NCI-H526 (cell line): ENCODE results near the gene NR5A2.

Experiments used
- DNase-seq, 2 experiments: peaks; one replicate each; lab custom pipeline; 2025; lab: John Stamatoyannopoulos, UW

The NR5A2 gene

DNA sequence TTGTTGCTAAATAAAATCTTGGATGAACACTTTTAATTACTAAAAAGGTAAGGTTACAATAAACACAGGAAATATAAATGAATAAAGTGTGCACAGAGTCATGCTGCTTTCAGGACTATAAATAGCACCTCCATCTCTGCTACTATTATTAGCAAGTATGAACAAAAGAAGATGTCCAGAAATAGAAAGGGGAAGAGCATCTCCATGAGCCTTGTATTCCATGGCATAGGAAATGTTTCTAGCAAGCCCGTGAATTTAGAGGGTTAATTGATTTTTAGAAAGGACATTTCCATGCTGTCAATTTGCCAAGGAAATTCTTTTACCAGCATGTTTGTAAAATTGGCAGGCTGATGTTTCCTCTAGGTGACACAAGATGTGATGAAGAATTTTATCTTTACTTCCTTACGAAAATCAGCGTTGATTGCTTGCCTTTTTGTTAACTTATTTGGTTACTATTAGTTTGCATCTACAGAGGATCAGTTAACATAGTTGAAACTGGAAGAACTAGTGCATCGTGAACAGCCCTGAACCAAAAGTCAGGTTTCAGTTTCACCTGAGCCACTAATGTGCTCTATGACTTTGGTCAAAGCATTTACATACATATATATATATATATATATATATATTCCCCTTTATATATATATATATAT, 45.3 kb downstream of the NR5A2 start:
- DNase-seq, result peak in 1 of 2 experiments; percentile 10

DNA sequence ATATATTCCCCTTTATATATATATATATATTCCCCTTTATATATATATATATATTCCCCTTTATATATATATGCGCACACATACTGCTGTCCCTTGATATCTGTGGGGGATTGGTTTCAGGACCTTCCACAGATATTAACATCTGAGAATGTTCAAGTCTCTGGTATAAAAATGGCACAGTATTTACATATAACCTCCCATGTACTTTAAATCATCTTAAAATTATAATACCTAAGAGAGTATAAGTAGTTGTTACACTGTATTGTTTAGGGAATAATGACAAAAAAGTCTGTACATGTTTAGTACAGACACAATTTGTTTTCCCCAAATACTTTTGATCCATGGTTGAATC, 45.8 kb downstream of the NR5A2 start:
- no peak for DNase-seq

DNA sequence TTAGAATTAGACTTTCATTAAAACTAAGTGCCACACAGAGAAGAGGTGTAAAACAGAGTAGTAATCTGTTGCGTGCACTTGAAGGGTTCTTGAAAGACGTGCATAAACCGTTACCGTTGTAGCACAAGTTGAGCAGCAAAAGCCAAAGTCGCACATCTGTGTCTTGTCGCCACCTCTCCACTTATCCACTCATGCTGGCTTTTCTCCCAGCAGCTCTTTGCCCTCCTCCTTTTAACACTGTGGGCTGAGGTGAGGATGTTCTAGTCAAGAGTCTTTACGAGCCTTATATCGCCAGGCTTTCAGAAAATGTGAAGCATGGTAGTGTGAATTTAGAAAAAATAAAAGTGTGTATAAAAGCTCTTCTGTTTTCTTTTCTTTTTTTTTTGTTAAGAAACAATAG, 48.0 kb downstream of the NR5A2 start:
- no peak for DNase-seq

DNA sequence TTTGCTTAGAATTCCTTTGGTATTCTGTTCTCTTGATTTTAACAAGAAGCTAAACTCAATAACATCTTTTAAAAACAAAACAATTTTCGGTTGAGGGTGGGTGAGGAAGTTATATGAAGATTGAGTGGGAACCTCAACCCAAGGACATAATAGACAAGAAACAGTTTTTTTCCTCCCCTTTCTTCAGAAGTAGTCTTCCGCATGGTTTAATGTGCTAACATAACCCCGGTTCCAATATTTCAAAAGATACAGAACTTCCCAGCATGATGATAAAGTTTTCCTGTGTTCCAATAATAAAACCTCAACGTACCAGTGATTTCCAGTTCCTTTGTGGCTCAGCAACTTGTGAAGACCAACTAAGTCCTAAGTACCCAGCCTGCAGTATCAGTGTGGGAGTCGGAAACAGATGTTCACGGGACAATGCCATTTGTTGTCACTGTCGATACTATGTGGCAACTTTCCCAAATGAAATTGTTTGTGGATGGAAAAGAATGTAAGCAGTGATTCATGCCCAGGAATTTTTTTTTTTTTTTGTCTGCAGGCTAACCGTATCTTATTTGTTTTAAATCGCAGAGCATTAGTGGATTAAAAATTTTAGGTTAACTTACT, 48.5 kb downstream of the NR5A2 start:
- no peak for DNase-seq

DNA sequence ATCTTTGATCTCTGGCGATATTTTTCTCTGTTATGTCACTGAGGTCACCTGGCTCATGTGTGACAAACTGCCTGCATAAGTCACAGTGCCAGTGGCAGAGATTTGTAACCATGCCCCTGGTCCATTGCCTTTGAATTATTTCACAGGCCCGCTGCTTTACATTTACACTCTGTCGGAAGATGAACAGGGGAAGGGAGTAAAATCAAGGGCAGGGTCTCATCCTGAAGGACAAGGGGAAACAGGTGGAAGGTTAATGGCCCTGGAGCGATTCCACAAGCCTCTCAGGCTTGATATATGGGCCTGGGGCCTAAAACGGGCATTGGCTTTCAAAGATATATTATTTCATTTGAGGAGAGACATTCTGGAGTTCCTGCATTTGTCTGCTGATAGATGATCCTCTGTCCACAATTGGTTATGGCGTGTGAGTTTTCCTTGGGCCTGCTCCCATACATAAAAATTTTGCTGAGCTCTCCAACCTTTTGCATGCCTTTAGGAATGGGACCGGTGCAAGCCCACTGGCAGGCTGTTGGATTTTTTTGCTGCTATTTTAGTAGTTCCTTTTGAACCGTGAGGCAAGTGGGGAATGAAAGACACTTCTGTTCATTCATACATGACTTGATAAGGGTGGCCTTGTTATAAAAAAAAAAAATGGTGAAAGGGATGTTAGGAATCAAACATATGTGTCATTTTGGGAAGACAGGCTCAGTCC, 51.9 kb downstream of the NR5A2 start:
- no peak for DNase-seq

DNA sequence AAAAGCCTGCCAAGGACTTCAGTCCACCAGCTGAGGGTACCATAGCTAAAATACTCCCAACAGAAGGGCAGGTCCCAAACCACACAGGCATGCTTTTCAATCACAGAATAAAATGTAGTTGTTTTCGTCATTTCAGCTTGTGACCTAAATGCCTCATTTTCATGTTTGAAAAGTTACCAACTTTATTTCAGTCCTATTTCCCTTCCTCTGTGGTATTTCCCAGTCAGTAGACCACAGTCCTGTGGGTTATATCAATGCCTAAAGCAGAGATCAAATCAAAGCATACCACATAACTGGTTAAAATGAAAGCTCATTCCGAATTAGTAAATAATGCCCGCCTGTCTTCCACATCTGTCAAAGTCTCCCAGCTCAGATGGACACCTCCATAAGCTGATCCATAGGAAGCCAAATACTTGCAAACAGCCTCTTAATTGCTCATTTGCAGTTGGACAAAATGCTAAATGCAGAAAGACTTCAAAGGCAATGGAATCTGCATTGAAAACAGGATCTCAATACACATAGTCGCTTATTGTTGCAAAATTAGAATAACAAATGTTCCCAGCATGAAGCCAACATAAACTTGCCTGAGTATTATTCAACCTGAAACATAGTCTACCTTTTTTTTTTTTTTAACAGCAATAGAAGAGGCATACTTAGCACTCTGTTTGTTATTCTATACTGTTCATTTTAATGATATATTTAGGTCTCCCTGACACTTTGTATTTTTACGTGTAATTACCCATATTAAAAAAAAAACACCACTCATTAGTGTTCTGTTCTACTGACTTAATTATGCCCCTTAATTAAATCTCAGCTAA, 53.9 kb downstream of the NR5A2 start:
- DNase-seq, result peak in 1 of 2 experiments; percentile 23

DNA sequence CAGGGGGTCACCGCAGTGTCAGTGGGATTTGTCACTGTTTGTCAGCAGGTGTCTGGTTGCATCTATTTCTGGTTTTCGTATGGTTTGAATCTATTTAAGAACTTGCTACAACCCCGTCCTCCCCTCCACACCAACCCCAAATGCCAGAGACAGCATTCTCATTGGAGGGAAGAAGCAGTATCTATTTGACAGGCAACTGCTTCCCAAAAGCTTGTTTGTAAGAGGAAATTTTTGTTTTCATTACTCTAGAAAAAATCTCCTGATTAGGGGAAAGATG, 54.4 kb downstream of the NR5A2 start:
- no peak for DNase-seq

DNA sequence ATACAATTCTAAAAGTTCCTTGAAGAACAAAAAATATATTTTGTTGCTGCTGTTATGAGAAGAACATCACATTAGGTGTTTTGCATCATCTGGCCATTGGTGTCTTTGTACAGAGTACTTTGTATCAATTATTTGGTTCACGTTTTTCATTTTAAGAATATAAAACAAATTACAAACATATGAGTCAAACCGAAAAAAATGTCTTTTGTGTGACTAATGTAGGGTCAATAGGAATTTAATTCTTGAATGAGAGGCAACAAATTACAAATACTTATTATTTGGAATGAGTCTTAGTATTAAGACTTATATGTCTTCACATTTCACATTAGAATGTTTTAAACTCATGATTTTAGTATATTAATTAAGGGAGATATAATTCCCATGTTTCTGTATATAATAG, 54.8 kb downstream of the NR5A2 start:
- no peak for DNase-seq

DNA sequence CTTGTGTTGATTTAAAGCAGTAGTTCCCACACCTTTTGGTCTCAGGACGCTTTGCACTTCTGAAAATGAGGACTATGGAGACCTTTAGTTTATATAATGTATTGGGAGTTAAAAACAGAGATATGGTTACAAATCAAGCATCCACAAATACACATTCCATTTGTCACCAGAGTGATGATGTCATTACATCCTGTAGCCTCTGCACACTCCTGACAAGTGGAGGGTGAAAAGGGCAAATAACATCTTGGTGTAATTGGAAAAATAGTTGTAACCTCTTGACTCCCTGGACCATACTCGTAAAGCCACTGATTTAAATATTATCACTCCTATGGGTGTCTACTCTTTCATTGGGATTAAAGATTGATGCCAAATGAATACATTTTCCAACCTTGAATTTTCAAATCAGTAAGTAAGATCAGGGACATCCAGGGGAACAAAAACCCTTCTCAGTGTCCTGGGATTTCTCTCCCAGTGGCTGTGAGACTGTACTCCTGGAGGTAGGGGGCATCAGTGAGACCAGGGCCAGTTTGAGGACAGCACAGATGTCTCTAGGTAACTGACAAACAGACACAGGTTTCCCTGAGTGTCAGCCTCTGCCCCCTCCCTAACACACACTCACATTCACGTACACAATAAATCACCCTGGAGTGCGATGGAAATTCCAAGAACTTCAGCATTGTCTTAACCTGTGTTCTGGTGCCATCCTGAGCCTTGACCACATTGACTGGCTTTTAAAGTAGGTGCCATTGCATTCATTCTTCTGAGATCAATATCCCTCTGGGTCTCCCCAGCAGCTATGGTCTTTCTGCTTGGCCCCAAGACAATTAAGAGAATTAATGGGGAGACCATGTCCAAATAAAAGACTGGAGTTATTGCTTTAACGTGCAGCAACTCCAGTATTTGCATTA, 63.0 kb downstream of the NR5A2 start:
- DNase-seq, result no peak

DNA sequence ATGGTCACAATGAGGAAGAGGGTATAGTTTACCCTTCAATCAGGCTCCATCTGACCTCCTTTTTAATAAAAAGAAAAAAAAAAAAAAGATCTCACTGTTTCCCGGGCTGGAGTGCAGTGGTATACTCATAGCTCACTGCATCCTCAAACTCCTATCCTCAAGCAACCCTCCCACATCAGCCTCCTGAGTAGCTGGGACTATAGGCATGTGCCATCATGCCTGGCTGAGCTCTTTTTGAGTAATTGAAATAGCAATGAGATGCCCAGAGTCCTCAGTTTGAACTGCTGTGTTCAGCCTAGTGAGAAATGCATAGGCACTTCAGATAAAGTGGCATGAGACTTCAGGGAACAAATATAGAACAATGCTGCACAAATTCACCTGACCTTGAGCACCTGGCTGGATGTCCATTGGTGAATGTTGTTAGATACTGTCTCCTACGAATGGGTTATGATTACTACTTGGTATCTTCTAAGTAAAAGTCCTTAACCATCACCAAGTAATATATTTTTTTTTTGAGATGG, 67.6 kb downstream of the NR5A2 start:
- DNase-seq, result no peak

DNA sequence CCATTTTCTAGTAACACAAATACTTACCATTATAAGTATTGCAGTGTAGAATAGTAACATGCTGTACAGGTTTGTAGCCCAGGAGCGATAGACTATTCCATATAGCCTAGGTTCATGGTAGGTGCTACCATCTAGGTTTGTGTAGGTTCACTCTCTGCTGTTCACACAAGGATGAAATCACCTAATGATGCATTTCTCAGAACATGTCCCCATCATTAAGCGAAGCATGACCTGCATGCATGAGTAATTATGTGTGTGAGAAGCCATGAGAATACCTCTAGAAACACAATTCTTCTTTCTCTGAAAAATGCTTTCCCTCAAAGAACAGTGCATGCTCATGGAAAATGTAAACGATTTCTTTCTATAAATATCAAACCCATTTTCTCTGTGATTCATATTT, 69.3 kb downstream of the NR5A2 start:
- DNase-seq, result no peak

DNA sequence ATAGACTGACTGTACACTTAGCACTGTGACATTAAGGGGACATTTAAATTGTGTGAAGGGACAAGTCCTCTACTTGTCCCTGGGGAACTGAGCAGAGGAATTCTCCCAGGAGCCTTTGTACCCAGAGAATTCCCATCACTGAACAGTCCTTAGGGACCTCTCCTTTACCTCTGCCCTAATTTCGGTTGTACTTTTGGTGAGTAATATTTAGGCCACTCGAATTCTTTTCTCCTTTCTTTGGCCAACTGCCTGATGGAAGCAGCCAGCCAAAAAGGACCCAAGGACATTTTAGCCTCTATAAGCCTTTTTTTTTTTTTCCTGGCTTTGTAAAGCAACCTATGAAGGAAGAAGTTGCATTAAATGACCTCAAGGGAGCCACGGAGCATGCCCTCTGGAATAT, 71.5 kb downstream of the NR5A2 start:
- DNase-seq, result no peak

DNA sequence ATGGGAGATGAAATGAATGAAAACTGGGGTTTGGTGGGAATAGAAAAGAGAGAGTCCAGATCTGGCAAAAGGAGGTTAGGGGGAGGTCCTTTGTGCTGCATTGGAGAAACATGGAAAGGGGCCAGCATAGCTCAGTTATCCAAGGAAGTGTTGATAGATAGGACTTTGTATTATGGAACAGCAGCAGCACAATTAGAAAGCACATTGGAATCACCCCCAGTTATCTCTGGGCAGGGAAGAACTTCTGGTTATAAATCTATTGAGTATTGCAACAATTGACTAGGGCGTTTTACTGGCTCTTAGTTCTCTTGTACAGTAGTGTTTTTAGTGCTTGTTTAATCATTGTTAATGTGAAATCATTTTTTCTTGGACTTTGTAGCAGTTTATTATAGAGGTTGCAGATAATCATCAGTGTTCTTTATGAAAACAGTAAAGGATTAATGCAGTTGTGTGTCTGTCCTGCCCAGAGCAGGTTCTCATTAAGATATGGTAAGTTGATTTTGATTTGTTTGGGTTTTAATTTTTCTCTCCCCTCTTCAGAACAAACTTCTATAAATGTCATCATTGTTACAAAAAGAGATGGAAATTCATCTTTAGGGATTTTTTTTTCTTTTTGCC, 76.6 kb downstream of the NR5A2 start:
- DNase-seq, result no peak

DNA sequence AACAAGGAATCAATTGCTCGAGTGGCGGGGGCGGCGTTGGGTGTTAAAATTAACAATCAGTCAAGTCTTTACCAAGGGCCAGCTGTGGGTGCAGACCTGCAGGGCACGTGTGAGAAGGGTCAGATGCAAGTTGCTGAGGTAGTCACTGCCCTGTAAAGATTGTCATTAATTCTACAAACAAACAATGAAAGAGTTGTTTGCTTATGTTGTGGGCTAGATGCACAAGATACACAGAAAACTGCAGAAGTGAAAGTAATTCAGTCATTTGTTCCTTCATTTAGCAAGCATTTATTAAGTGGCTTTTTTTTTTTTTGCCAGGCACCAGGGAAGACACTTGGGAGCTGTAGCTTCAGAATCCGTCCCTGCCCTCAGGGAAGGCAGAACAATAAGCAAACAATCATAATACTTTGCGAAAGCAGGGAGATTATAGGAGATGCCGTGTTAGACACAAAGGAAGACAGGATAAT, 79.5 kb downstream of the NR5A2 start:
- no peak for DNase-seq

DNA sequence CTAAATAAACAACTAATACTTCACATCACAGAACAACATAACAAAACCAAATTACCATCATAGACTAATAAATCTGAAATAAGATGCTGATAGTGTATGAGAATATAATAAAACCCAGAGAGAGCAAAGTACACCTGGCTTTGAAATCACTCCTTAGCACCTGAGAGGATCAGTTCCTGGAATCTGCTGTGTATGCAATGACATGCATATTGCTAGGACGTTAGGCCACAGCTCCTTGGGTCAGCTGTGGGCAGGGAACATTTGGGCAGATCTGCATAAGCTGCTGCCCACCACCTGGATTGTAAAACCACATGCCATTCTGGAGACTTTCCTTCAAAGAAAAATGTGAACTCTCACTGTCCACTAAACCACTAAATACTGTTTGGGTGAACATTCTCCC, 81.1 kb downstream of the NR5A2 start:
- peak in 1 of 2 experiments; percentile 8 for DNase-seq

DNA sequence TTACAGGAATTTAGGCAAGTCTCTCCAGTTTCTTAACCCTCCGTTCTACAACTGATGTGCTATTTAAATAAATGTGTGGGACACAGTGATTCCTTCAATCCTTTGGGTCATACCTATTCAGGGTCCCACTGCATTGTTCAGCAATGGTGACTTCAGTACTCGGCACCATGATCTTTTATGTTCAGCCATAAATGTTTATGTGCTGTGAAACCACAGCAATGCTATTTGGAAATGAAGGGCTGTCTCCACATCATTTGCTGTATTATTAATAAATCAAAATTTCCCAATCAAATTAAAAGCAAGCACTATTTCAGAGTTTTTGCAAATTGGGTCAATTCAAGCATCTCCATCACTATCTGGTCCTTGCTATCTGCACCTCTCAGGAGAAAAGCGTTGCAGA, 84.8 kb downstream of the NR5A2 start:
- DNase-seq, result no peak

DNA sequence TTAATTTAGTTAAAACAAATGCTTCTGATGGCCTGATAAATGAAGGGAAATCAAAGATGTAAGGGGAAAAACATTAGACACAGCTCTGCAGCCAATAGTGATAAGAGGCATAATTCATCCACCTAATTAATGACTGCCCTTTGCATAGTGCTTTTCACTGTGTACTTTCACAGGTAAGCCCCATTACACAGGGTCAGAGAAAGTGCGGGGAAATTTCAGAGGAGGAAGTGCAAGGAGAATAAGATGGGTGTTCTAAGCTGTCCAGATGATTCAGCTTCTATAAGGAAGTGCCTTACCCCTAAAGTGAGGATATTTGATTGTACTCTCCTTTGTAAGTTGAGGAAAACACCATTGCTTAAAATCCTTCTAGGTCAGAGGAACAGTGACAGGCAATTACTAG, 88.0 kb downstream of the NR5A2 start:
- DNase-seq, result no peak

DNA sequence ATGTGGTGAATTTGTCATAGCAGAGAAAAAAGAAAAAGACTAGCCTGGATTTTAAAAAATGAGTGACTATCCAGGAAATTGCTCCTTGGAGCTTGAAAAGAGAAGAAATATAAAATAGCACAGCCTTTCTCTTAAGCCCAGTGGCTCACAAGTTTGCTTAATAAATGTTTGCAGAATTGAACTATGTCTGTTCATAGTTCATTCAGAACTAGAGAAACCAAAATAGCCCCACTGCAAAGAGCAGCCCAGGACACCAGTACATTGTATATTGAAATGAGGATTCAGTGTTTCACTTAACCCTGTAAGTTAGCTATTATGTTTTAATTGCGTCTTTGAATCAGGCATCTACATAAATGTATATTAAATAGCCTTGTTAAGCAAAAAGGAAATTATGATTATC, 88.8 kb downstream of the NR5A2 start:
- DNase-seq, result peak in 1 of 2 experiments; percentile 1

DNA sequence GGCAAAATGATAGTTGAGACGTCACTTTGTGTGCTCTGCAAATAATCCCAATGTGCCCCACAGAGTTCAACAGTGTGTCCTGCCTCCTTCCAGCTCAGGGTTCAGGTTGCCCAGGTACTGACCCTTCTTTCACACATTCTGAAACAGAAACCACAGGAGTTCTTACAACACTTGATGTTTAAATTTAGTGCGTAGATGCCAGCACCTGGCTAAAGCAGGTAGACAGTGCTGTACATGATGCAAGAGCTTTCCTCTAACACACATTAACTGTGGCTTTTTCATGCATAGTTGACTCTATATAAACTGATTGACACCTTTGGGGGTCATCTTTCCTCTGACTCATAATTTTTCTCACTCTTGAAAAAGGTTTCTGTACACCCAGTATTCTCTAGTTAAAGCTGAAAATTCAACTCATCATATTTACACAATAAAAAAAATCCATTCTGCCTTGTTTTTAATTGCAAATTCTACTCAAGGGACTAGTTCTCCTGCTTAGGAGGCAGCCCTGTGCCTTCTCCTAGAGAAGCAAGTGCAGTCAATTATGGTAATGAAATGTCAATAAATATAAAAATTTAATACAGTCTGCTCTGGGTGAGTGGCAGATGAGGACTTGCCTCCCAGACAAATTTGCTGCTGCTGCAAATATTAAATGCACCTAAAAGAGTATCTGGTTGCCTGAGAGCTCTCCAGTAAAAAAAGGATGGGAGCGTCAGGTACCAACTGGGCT, 91.4 kb downstream of the NR5A2 start:
- DNase-seq, result peak; percentile 71 to 77

DNA sequence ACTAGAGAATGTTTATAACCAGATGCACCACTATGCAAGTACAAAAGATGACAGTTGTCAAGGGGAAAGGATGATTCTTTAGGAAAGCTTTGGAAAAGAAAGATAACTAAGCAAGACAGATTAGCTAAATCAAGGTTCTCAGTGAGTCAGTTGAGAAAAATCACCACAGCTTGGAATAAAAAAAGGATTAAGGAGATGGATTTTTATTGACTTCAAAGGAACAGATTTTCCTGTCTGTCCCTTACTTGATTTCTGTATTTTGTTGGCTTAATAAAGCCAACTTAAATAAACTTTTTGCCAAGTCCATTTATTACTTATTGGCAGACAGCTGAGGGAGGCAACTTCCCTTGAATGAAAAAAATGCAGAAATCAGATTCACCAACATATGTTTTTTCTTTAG, 93.9 kb downstream of the NR5A2 start:
- DNase-seq, result no peak
